HG03457 (cell line): ENCODE results near the gene OSER1.
"Not testable (repeated sequence)": the region's sequence is repeated elsewhere in the genome, so short reads cannot be mapped to it uniquely, and the experiment has no call there.

Experiments
- ATAC-seq: cut with Tn5 transposase; IDR thresholded peaks from one replicate; pipeline ENCODE4 v1.9.1; 2021; ENCODE audit warnings: moderate number of reproducible peaks; ENCODE audit not compliant: unreplicated experiment

OSER1 gene

GRCh38 chr20:44204156-44204831 lies 6.3 kb downstream of the OSER1 start:
- ATAC-seq = no peak

- no peak for ATAC-seq
Observed at GRCh38 chr20:44203161-44203560, 7.4 kb downstream of the OSER1 start.

GRCh38 chr20:44200983-44201382 lies 9.6 kb downstream of the OSER1 start:
- no peak for ATAC-seq

GRCh38 chr20:44200371-44200770 lies 10.2 kb downstream of the OSER1 start:
- no peak for ATAC-seq

- ATAC-seq = no peak
Observed at GRCh38 chr20:44199877-44200276, 10.7 kb downstream of the OSER1 start.

- no peak for ATAC-seq
Observed at GRCh38 chr20:44198872-44199271, 11.7 kb downstream of the OSER1 start.

GRCh38 chr20:44196271-44196670 lies 14.3 kb downstream of the OSER1 start:
- ATAC-seq = no peak

GRCh38 chr20:44195605-44196004 lies 15.0 kb downstream of the OSER1 start:
- no peak for ATAC-seq

GRCh38 chr20:44193801-44194200 lies 16.8 kb downstream of the OSER1 start:
- ATAC-seq = no peak

- ATAC-seq = not testable (repeated sequence)
Observed at GRCh38 chr20:44191640-44192039, 18.9 kb downstream of the OSER1 start.

GRCh38 chr20:44190197-44190852 lies 20.2 kb downstream of the OSER1 start:
- not testable (repeated sequence) for ATAC-seq

- no peak for ATAC-seq
Observed at GRCh38 chr20:44188752-44189151, 21.8 kb downstream of the OSER1 start.

- no peak for ATAC-seq
Observed at GRCh38 chr20:44187772-44188709, 22.5 kb downstream of the OSER1 start.

GRCh38 chr20:44187054-44187771 lies 23.4 kb downstream of the OSER1 start, which contains the start of gene JPH2:
Gene JPH2, minus strand, starts transcription at chr20:44187188. Its CDS starts 483 bp downstream, at chr20:44186705.
- ATAC-seq = no peak

GRCh38 chr20:44186674-44187053 lies 23.9 kb downstream of the OSER1 start:
- no peak for ATAC-seq

- ATAC-seq = no peak
Observed at GRCh38 chr20:44186201-44186600, 24.4 kb downstream of the OSER1 start.

- no peak for ATAC-seq
Observed at GRCh38 chr20:44185574-44185973, 25.0 kb downstream of the OSER1 start.

GRCh38 chr20:44183282-44183681 lies 27.3 kb downstream of the OSER1 start:
- ATAC-seq = no peak

- no peak for ATAC-seq
Observed at GRCh38 chr20:44182863-44183262, 27.7 kb downstream of the OSER1 start.

- ATAC-seq = no peak
Observed at GRCh38 chr20:44182135-44182765, 28.3 kb downstream of the OSER1 start.
